Measurements from ENCODE around the gene NTN1. TPM values are rescaled to one million over a fixed set of nuclear protein-coding genes. Genes with fewer than 3 reads are reported as not detected.

Gene NTN1
- total and polyA plus RNA-seq, 2 experiments from 2014 or later, result 0.42 to 2.1 TPM

DNA sequence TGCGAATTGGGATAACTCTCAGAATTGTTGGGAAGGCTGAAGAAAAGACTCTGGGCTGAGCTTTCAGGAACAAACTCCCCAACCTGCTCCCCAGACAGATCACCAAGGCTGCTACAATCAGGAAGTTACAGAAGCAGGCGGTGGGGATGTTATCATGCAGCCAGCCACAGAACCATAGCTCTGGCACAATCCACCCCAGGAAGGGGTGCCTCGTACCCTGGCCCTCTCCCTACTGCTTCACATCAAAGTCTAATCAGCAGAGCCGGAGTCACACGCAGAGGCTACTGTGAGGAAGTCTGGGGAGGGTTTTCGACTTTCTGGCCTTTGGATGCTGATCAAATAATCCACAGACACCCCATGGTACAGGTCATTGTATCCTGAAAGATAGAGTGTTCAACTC lies 86.8 kb downstream of the NTN1 start:
- TF ChIP-seq EZH2phosphoT487 (IDR thresholded peaks at IDR 0.05; ENCODE audit: low read depth, severe bottlenecking, unreplicated experiment), result no peak
- TF ChIP-seq, protein P1, sequence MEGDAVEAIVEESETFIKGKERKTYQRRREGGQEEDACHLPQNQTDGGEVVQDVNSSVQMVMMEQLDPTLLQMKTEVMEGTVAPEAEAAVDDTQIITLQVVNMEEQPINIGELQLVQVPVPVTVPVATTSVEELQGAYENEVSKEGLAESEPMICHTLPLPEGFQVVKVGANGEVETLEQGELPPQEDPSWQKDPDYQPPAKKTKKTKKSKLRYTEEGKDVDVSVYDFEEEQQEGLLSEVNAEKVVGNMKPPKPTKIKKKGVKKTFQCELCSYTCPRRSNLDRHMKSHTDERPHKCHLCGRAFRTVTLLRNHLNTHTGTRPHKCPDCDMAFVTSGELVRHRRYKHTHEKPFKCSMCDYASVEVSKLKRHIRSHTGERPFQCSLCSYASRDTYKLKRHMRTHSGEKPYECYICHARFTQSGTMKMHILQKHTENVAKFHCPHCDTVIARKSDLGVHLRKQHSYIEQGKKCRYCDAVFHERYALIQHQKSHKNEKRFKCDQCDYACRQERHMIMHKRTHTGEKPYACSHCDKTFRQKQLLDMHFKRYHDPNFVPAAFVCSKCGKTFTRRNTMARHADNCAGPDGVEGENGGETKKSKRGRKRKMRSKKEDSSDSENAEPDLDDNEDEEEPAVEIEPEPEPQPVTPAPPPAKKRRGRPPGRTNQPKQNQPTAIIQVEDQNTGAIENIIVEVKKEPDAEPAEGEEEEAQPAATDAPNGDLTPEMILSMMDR (IDR thresholded peaks at IDR 0.05; ENCODE audit: poor library complexity), result no peak
- no peak for TF ChIP-seq EZH2 (IDR thresholded peaks at IDR 0.05; ENCODE audit: borderline replicate concordance)
- Histone ChIP-seq H3K4me3 (no peak overlapping the region), H3K4me1 (ENCODE audit: insufficient read depth) (no peaks in the 10 kb centered on the region), H3K4me2 (no peak overlapping the region), H2AFZ (no peak overlapping the region), H3K9me2 (replicated peaks; ENCODE audit: insufficient read depth) (no peaks in the 10 kb centered on the region), H3K27me3 (no peaks in the 10 kb centered on the region), H3K79me2 (no peaks in the 10 kb centered on the region), H3K36me3 (replicated peaks; ENCODE audit: insufficient read depth, low read depth) (no peaks in the 10 kb centered on the region), H3K27ac (no peak overlapping the region), H3K9me3 (ENCODE audit: low read depth) (no peaks in the 10 kb centered on the region), H4K20me1 (ENCODE audit: insufficient read depth, poor library complexity, severe bottlenecking) (no peaks in the 10 kb centered on the region)
- no peak for DNase-seq (ENCODE audit: low spot score)
- 78% methylated on average over 6 of the region's 6 CpGs for WGBS (ENCODE audit: low lambda C conversion rate, missing lambda C conversion rate)

DNA sequence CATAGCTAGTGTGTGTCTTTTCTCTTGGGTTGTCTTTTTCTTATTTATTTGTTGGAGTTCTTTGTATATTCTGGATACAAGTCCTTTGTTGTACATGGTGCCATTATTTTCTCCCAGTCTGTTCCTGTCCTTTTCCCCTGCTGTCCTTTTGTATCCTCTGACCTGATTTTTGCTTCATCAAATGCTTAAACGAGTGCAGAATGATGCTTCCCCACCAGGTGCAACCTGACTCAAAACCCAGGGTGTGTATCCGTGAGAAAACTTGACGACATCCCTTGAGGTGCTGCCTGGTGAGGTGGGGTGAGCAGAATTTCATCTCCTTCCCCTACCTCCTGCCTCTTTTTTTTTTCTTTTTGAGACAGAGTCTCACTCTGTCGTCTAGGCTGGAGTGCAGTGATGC lies 88.6 kb downstream of the NTN1 start:
- H3K36me3 ChIP-seq (replicated peaks; ENCODE audit: insufficient read depth, low read depth), result no peaks in the 10 kb centered on the region
- no peak overlapping the region for H3K4me3 ChIP-seq
- H3K27ac ChIP-seq, result no peak overlapping the region
- H2AFZ ChIP-seq, result no peak overlapping the region
- H3K79me2 ChIP-seq, result no peaks in the 10 kb centered on the region
- peaks cover under 1% of the 10 kb centered on the region for H3K4me1 ChIP-seq (ENCODE audit: insufficient read depth)
- TF ChIP-seq EZH2phosphoT487 (IDR thresholded peaks at IDR 0.05; ENCODE audit: low read depth, severe bottlenecking, unreplicated experiment) (no peak), EZH2 (IDR thresholded peaks at IDR 0.05; ENCODE audit: borderline replicate concordance) (no peak)
- TF ChIP-seq, protein P1 (IDR thresholded peaks at IDR 0.05; ENCODE audit: poor library complexity), result no peak
- no peaks in the 10 kb centered on the region for H4K20me1 ChIP-seq (ENCODE audit: insufficient read depth, poor library complexity, severe bottlenecking)
- no peak for DNase-seq (ENCODE audit: low spot score)
- H3K4me2 ChIP-seq, result no peak overlapping the region
- no peaks in the 10 kb centered on the region for H3K9me2 ChIP-seq (replicated peaks; ENCODE audit: insufficient read depth)
- 74% methylated on average over 4 of the region's 4 CpGs for WGBS (ENCODE audit: low lambda C conversion rate, missing lambda C conversion rate)
- H3K27me3 ChIP-seq, result no peaks in the 10 kb centered on the region
- H3K9me3 ChIP-seq (ENCODE audit: low read depth), result no peaks in the 10 kb centered on the region

DNA sequence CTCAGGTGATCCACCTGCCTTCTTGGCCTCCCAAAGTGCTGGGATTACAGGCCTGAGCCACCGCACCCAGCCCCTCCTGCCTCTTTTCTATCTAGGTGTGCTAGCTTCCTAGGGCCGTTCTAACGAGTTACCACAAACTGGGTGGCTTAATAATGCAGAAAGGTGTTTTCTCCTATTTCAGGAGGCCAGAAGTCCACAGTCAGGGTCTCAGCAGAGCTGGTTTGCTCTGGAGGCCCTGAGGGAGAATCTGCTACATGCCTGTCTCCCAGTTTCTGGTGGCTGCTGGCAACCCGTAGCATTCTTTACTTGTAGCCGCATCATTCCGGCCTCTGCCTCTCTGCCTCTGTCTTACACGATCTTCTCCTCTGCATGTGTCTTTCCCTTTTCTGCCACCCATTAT lies 89.2 kb downstream of the NTN1 start:
- peaks cover 4% of the 10 kb centered on the region for H3K4me1 ChIP-seq (ENCODE audit: insufficient read depth)
- H3K27ac ChIP-seq, result no peak overlapping the region
- WGBS (ENCODE audit: low lambda C conversion rate, missing lambda C conversion rate), result 85% methylated on average over 7 of the region's 7 CpGs
- H3K4me3 ChIP-seq, result no peak overlapping the region
- DNase-seq (ENCODE audit: low spot score), result no peak
- H3K27me3 ChIP-seq, result no peaks in the 10 kb centered on the region
- H3K9me3 ChIP-seq (ENCODE audit: low read depth), result no peaks in the 10 kb centered on the region
- H3K79me2 ChIP-seq, result no peaks in the 10 kb centered on the region
- H2AFZ ChIP-seq, result no peak overlapping the region
- no peaks in the 10 kb centered on the region for H3K9me2 ChIP-seq (replicated peaks; ENCODE audit: insufficient read depth)
- no peaks in the 10 kb centered on the region for H4K20me1 ChIP-seq (ENCODE audit: insufficient read depth, poor library complexity, severe bottlenecking)
- no peaks in the 10 kb centered on the region for H3K36me3 ChIP-seq (replicated peaks; ENCODE audit: insufficient read depth, low read depth)
- no peak overlapping the region for H3K4me2 ChIP-seq
- TF ChIP-seq, protein P1 (IDR thresholded peaks at IDR 0.05; ENCODE audit: poor library complexity), result no peak
- TF ChIP-seq EZH2phosphoT487 (IDR thresholded peaks at IDR 0.05; ENCODE audit: low read depth, severe bottlenecking, unreplicated experiment), result no peak
- no peak for TF ChIP-seq EZH2 (IDR thresholded peaks at IDR 0.05; ENCODE audit: borderline replicate concordance)

All from hepatocyte (in vitro differentiated cells).